HFF-Myc (cell line): ENCODE measurements around the gene DYNC1I1.

Experiments used
- DNase-seq: peaks from one replicate; pipeline ENCODE4 v3.0.0-alpha.2; 2011; ENCODE audit warnings: low read depth; ENCODE audit errors: extremely low read depth
- H3K4me3 ChIP-seq: replicated peaks from 2 replicates; pipeline ENCODE4 v1.5.1; 2011; ENCODE audit warnings: low read depth, mild to moderate bottlenecking, control low read depth, low read length
- CTCF ChIP-seq: IDR thresholded peaks from 2 replicates; pipeline ENCODE4 v1.5.1; 2012; ENCODE audit warnings: mild to moderate bottlenecking, low read depth, low read length, control low read depth; ENCODE audit errors: missing control alignments

The DYNC1I1 gene

GRCh38 chr7:95867309-95867708 is 95.0 kb downstream of the DYNC1I1 start:
- H3K4me3 ChIP-seq = no peak overlapping the region
- DNase-seq = no peak
- no peak for TF ChIP-seq CTCF

- TF ChIP-seq CTCF = peak; percentile 54
- H3K4me3 ChIP-seq = no peak overlapping the region
- DNase-seq = peak; percentile 12
Observed at GRCh38 chr7:95871075-95871848, 98.9 kb downstream of the DYNC1I1 start.

- DNase-seq = no peak
- TF ChIP-seq CTCF = no peak
- H3K4me3 ChIP-seq = no peak overlapping the region
Observed at GRCh38 chr7:95871896-95872295, 99.5 kb downstream of the DYNC1I1 start.

- H3K4me3 ChIP-seq = no peak overlapping the region
- no peak for TF ChIP-seq CTCF
- no peak for DNase-seq
Observed at GRCh38 chr7:95874129-95874528, 101.8 kb downstream of the DYNC1I1 start.

GRCh38 chr7:95874541-95875265 is 102.3 kb downstream of the DYNC1I1 start:
- no peak for TF ChIP-seq CTCF
- DNase-seq = no peak
- no peak overlapping the region for H3K4me3 ChIP-seq

- no peak for DNase-seq
- TF ChIP-seq CTCF = no peak
- no peak overlapping the region for H3K4me3 ChIP-seq
Observed at GRCh38 chr7:95875519-95875918, 103.2 kb downstream of the DYNC1I1 start.
